Stimulated activated CD8-positive, alpha-beta memory T cell treated with anti-CD3 and anti-CD28 coated beads, Interleukin-7, amount 100 ng/mL, for 1 hour (primary cell): ENCODE results near the gene ESPNL.
"Not testable (repeated sequence)": the region's sequence is repeated elsewhere in the genome, so short reads cannot be mapped to it uniquely, and the experiment has no call there.

Experiments
- DNase-seq, 2 donors: peaks; one replicate each; pipeline ENCODE4 v3.0.0-alpha.2; 2020; ENCODE audit warnings: low read depth in 2 of 2

The ESPNL gene

DNA sequence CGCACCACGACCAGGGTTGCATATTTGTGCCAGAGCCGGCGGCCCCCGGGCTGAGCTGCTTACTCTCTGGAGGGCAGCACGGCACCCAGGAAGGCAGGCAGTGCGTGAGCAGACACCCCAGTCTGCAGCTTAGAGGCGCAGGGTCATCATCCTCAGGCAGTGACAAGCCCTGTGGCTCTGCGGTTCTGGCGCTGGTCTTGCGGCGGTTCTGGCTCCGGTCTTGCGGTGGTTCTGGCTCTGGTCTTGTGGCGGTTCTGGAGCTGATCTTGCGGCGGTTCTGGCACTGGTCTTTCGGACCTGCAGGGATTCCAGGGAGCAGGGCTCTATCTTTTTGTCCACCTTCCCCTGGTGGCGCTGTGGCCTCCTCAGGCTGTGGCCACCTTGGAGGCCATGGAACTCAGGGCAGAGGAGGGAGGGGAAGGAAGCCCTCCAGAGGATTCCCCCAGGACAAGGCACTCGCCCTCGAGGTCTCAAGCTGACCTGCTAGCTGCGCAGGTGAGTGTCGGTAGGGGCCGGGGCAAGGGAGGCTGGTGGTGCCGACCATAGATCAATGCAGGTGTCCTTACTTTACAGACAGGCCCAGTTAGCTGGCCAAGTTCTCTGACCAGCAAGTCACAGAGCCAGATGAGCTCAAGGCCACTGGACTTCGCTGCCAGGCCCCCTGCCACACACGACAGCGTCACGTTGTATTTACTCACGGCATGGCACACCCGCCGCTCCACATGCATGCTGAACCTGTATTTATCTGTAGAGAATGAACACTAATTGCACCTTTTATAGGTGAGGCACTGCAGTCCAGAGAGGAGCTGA, 14.9 kb downstream of the ESPNL start:
- no peak for DNase-seq

DNA sequence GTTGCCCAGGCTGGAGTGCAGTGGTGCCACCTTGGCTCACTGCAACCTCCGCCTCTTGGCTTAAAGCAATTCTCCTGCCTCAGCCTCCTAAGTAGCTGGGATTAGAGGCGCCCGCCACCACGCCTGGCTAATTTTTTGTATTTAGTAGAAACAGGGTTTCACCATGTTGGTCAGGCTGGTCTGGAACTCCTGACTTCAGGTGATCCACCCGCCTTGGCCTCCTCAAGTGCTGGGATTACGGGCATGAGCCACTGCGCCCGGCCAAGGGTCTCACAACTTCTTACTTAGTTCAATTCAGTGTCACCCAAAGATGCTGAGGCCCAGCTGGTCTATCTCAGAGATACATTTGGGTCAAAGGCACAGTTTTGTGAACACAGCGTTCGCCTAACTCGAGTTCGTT, 15.6 kb downstream of the ESPNL start:
- not testable (repeated sequence) for DNase-seq

DNA sequence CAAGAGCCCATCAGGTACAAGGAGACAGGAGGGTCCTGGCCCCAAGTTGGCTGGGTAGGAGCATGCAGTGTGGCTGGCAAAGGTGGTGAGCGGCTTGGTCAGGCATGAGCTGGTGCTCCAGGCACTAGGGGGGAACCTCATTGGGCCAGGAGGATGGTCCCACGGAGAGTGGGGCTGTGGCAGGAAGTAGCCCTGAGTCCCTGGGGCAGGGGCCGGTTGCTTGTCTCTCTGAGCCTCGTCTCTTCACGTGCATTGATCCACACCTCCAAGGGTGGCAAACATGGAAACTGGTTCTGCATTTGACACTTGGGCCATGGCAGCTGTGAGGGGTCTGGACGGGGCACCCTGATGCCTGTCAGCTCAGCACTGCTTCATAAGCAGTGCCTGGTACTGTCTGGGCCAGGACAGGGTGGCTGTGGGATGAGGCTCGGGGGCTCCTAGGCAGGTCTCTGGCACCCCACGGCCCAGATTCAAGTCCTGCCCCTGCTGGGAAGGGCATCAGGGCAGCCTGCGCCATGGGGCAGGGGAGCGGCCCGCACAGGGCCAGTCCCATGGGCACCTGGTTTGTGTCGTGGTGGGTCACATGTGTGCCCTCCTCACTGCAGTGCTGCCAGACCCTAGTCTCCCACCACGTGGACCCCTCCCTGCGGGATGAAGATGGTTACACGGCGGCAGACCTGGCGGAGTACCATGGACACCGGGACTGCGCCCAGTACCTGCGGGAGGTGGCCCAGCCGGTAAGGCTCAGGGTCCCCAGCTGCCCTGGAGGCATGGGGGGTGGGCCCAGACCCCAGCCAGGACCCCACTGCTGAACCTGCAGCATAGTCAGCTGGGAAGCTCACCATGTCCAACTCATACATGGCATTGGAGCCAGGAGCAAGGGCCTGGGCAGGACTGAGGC, 16.4 kb downstream of the ESPNL start:
- no peak for DNase-seq

DNA sequence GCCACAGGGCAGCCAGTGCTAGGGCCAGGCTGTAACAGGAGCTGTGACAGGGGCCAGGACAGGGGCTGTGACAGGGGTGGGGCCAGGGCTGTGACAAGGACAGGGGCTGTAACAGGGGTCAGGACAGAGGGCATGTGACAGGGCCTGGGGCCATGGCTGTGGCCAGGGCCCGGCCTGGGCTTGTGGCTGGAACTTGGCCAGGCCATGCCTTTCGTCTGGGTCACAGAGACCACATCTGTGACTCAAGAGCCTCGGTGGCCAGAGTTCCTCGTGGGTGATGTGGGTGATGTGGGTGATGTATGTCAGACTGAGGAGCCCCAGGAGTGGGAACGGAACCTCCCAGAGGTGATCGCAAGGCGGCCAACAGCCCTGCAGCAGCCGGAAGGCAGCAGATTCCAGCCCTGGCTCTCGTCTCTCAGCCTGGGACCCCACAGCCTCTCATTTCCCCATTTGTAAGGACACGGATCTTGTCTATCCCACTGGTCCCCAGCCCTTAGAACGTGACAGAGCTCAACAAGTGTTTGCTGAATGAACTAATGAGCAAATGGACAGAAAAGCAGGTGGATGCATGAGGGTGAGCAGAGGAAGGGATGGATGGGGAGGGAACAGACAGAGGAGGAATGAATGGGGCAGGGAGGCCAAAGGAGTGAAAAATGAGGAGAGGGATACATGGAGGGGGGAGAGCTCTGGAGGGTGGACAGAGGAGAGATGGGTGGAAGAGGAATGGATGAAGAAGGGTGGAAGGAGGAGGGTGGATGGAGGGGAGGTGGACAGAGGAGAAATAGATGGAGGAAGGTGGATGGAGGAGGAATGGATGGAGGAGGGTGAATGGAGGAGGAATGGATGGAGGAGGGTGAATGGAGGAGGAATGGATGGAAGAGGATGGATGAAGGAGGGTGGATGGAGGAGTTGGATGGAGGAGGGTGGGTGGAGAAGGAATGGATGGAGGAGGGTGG, 17.3 kb downstream of the ESPNL start:
- no peak for DNase-seq

DNA sequence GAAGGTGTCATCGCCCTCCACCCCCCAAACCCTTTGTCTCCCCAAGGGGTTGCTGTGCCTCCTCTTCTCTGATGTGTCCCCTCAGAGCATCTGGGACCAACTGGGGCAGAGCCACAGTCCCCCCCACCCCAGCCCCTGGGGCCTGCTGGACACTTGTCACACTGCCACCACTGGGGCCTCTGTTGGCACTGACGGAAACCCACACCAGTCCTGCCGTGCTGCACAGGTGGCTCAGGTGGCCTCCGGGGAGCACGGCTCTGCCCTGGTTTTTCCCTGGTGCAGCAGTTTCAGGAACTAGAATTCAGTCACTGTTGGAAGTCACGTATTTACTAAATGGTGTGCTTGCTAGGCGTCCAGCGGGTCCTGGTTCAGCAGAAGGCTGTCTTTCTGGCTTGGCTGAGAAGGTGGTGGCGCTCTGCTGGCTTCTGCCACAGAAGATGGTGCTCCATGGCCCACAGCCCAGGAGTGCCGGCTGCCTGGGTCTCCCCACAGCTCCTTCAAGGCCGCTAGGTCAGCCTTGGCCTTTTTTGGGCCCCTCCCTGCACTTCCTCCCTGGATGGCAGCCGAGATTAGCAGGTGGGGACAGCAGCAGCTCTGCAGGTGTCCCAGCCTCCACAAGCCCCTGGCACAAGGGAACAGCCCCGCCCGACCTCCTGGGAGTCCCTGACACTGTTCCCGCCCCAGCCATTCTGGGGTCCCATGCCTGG, 19.8 kb downstream of the ESPNL start:
- no peak for DNase-seq

DNA sequence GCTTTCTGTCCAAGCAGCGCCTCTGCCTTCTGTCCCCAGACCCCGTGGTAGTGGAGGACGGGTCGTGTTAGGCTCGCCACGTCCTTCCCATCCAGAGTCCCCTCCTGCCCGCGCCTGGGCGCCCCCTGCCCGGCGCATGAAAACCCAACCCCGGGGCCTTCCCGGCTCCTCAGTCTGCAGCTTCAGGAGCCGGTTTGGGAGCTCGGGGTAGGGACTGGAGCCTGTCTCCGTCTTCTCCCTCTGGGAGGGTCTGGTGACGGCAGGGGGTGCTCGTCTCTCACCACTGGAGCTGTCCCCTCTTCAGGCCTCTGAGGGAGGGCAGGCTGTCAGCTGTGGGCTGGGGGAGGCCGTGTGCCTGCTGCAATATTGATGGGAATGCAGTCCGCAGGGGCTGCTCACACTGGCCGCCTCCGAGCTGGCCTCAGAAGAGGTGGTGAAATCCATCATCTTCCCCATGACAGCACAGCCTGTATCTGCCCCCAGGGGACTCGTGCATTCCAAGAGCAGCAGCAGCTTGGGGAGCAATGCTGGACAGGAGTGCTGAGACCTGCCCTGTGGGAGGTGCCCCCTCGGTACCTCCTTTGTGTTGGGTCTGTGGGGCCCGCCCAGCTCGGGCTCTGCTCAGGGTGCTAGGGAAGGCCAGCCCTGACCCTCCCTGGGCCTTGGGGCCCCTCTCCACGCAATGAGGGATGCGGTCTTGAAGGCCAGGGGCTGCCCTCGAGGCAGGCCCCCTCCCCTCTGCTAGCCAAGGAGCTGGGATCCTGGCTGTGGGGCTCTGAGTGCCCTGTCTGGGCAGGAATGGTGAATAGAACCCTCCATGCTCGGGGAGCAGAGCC, 20.5 kb downstream of the ESPNL start:
- DNase-seq = no peak

DNA sequence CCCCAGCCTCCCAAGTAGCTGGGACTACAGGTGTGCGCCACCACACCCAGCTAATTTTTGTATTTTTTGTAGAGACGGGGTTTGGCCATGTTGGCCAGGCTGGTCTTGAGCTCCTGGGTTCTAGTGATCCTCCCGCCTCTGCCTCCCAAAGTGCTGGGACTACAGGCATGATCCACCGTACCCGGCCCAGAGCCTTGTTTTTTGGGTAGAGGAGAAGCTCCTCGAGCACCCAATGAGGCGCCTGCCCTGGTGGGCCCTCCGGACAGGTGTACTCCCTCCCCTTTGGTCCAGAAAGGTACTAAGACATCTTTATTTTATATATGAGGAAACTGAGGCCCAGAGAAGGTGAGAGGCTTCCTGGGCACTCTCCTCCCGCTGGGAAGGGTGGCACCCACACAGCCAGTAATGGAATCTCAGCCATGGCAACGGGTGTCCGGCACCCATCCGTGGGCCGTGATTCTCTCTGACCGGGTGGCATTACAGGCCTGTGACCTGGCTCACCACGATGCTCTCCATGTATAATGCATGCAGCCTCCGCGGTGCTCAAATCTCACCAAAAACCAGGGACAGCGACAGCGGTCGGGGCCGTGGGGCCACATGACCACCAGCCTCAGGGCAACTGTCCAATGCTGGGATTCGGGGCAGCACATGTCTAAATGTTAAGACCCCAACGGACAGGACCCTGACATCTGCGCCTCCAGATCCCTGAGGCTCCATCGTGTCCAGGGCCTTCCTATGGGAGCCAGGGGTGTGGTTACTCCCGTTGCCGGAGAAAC, 21.6 kb downstream of the ESPNL start:
- no peak for DNase-seq

GRCh38 chr2:238122287-238123217, 22.4 kb downstream of the ESPNL start:
- DNase-seq = no peak

DNA sequence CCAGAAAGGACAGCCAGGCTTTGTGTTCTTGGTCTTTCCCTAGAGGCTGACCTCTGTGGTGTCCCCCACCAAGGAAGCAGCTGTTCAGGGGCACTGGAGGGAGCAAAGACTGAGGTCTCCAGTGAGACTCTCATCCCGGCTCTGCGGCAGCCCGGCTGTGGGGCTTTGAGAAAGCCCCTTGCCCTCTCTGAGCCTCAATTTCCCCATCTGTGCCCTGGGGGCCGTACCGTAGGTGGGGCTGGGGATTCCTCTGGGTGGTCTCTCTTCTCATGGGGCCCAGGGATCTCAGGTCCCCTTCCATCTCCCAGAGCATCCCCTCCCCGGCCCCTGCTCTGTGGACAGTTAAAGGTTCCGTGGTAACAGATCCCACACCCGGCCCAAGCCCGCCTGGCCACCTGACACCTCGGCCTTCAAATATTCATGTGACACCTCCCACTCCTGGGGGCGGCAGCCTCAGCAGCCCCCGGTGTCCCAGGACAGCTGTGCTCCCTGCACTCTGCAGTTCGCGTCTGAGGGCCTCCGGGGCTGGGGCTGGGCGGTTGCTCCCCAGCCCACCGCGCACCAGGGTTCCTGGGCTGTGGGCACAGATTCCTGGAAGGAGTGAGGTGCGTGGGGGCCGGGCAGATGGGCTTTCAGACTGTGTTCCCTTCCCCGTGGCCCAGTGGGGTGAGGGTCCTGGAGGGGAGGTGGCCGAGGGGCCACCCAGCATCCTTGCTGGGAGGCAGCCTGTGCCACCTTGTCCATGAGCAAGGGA, 23.3 kb downstream of the ESPNL start:
- no peak for DNase-seq

DNA sequence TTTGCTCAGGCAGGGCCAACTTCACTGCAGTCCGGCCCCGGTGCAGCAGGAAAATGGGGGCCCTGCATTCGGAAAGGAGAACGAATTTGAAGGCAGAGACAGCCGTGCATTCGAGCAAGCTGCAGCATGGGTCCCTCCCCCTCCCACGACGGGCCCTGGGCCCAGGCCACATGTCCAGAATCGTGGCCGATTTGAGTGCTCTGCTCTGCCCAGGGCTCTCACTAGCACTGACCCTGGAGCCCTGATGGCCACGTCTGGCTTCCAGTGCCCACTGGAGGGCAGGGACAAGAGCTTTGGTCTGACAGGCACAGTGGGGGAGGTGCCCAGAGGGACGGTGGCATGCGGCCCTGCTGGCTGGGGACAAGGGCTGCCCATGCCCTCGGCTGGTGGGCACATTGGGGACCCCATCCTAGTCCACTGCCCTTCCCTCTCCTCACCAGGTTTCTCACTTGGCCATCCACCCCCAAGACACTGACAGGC, 23.9 kb downstream of the ESPNL start:
- DNase-seq = no peak

GRCh38 chr2:238124488-238125126, 24.5 kb downstream of the ESPNL start:
- no peak for DNase-seq

DNA sequence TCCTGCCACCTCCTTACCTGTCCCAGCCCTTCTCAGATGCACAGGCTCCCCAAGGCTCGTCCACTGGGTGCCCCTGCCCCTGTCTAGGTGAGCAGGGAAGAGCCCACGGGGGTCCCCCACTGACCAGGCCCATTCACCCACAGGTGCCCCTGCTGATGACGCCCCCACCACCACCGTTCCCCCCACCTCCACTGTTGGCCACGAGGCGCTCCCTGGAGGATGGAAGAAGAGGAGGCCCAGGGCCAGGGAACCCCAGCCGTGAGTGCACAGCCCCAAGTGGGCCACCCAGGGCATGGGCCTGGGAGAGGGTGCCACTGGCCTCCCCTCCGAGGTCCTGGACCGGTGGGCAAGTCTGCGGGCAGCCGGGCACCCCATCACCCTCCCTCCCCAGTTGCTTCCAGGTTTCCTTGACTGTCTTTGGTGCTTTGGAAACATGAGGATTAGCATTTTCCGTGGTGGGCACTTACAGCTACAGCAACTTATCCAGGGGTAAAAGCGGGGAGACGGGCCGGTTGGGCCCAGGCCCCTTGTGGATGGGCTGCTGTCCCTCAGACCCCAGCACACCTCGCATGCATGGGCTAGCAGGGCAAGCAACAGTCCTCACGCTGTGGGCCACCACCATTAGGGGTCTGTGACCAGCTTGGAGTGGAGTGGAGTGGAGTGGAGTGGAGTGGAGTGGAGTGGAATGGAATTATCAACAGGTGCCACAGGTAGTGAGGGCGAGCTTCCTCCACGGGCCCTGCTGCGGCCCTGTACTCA, 25.2 kb downstream of the ESPNL start:
- no peak for DNase-seq

DNA sequence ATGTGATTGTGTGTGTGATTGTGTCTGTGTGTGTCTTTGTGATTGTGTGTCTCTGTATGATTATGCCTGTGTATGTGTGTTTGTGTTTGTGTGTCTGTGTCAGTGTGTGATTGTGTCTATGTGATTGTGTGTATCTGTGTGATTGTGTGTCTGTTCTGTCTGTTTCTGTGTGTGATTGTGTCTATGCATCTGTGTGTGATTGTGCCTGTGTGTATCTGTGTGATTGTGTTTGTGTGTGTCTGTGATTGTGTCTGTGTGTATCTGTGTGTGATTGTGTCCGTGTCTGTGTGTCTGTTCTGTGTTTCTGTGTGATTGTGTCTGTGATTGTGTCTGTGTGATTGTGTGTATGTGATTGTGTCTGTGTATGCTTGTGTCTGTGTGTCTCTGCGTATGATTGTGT, 26.2 kb downstream of the ESPNL start:
- DNase-seq = no peak

- no peak for DNase-seq
Observed at GRCh38 chr2:238126775-238127164, 26.6 kb downstream of the ESPNL start.

GRCh38 chr2:238127165-238128060, 27.3 kb downstream of the ESPNL start:
- no peak for DNase-seq
